ENCODE data around the gene MSS51. TPM values are rescaled to one million over a fixed set of nuclear protein-coding genes. Genes with fewer than 3 reads are reported as not detected.
"Not testable (repeated sequence)": the region's sequence is repeated elsewhere in the genome, so short reads cannot be mapped to it uniquely, and the experiment has no call there.

Gene MSS51
- total and polyA plus RNA-seq, 2 donors (not counting 3 experiments of a cell fraction or from before 2014, with no cell fraction given): 1.8 to 3.5 TPM

GRCh38 chr10:73398024-73398423, 35.3 kb downstream of the MSS51 start:
- Histone ChIP-seq H3K4me2 (ENCODE audit: insufficient read depth, low read length) (no peak overlapping the region), H3K9me3 (replicated peaks; ENCODE audit: control insufficient read depth, insufficient read depth, low read length) (no peaks in the 10 kb centered on the region), H3K4me3 (replicated peaks in 1 of 3; ENCODE audit: insufficient read depth in 1 of 3, low read depth in 1 of 3, low read length in 3 of 3) (no peak overlapping the region), H3K79me2 (ENCODE audit: control insufficient read depth, insufficient read depth, low read length) (peaks cover 26% of the 10 kb centered on the region), H4K20me1 (replicated peaks; ENCODE audit: control insufficient read depth, extremely low read depth, insufficient read depth, low read length) (no peaks in the 10 kb centered on the region), H3K27ac (ENCODE audit: insufficient read depth, low read depth, low read length) (no peak overlapping the region), H3K36me3 (ENCODE audit: control insufficient read depth in 2 of 2, extremely low read depth in 1 of 2, insufficient read depth in 2 of 2, low read length in 2 of 2) (peaks cover 4 to 5% of the 10 kb centered on the region in 2 experiments), H3K9me1 (replicated peaks; ENCODE audit: control insufficient read depth, extremely low read depth, insufficient read depth, low read length) (no peaks in the 10 kb centered on the region), H3K4me1 (ENCODE audit: control insufficient read depth, extremely low read depth, insufficient read depth, low read length) (no peaks in the 10 kb centered on the region), H3K9ac (replicated peaks; ENCODE audit: extremely low read depth, insufficient read depth, low read length) (no peak overlapping the region), H3K27me3 (ENCODE audit: control insufficient read depth in 2 of 2, insufficient read depth in 2 of 2, low read length in 2 of 2) (no peaks in the 10 kb centered on the region), H2AFZ (ENCODE audit: low read depth, low read length) (no peak overlapping the region)
- ChIA-PET POLR2A (no interaction called here), CTCF (interaction anchor here (1.2 kb wide), 1 partner anchor 134 kb away, joined by 5 read pairs; no protein-coding TSS in a partner anchor)
- BruUV-seq (replicated peaks): no TSS peak
- dilution Hi-C loops (cut with MboI; ENCODE audit: extremely low pct_ligation_motif_present, low sequenced_read_pairs) (no loop called here), intact Hi-C loops (cut with micrococcal nuclease) (no loop called here)
- TF ChIP-seq FOS (IDR thresholded peaks at IDR 0.05; ENCODE audit: borderline replicate concordance, insufficient read depth, low read length): no peak
- no peak for TF ChIP-seq POLR2A (IDR thresholded peaks at IDR 0.05; ENCODE audit: low read depth, low read length)
- no peak for TF ChIP-seq GATA2 (IDR thresholded peaks at IDR 0.05; ENCODE audit: insufficient read depth, insufficient read length, low read depth, low read length)
- DNase-seq (ENCODE audit: low read depth, low spot score) (no peak), FAIRE-seq (no peak)

DNA sequence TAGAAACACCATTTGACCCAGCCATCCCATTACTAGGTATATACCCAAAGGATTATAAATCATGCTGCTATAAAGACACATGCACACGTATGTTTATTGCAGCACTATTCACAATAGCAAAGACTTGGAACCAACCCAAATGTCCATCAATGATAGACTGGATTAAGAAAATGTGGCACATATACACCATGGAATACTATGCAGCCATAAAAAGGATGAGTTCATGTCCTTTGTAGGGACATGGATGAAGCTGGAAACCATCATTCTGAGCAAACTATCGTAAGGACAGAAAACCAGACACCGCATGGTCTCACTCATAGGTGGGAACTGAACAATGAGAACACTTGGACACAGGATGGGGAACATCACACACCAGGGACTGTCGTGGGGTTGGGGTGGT, 39.0 kb downstream of the MSS51 start:
- H3K4me3 ChIP-seq (replicated peaks in 1 of 3; ENCODE audit: insufficient read depth in 1 of 3, low read depth in 1 of 3, low read length in 3 of 3); H3K27me3 ChIP-seq (ENCODE audit: control insufficient read depth in 2 of 2, insufficient read depth in 2 of 2, low read length in 2 of 2); dilution Hi-C loops (cut with MboI; ENCODE audit: extremely low pct_ligation_motif_present, low sequenced_read_pairs); H3K27ac ChIP-seq (ENCODE audit: insufficient read depth, low read depth, low read length); CTCF ChIA-PET; intact Hi-C loops (cut with micrococcal nuclease); H3K9ac ChIP-seq (replicated peaks; ENCODE audit: extremely low read depth, insufficient read depth, low read length); BruUV-seq (replicated peaks); DNase-seq (ENCODE audit: low read depth, low spot score); POLR2A ChIA-PET; H2AFZ ChIP-seq (ENCODE audit: low read depth, low read length); H3K4me2 ChIP-seq (ENCODE audit: insufficient read depth, low read length); H3K36me3 ChIP-seq (ENCODE audit: control insufficient read depth in 2 of 2, extremely low read depth in 1 of 2, insufficient read depth in 2 of 2, low read length in 2 of 2); H3K9me1 ChIP-seq (replicated peaks; ENCODE audit: control insufficient read depth, extremely low read depth, insufficient read depth, low read length); H3K9me3 ChIP-seq (replicated peaks; ENCODE audit: control insufficient read depth, insufficient read depth, low read length); H3K79me2 ChIP-seq (ENCODE audit: control insufficient read depth, insufficient read depth, low read length); FAIRE-seq; H3K4me1 ChIP-seq (ENCODE audit: control insufficient read depth, extremely low read depth, insufficient read depth, low read length); H4K20me1 ChIP-seq (replicated peaks; ENCODE audit: control insufficient read depth, extremely low read depth, insufficient read depth, low read length): not testable (repeated sequence)
